MCF 10A (cell line): ENCODE results near the gene FAM114A2. TPM values are rescaled to one million over a fixed set of nuclear protein-coding genes. Genes with fewer than 3 reads are reported as not detected.
A peak's percentile ranks its signal among the peaks of the same experiment; 100 is the strongest.

Source experiments
- BruUV-seq: library from RNA; stranded (reverse); fragments of 400-500 nt; replicated peaks from 2 replicates; lab custom pipeline; 2021; lab: Mats Ljungman, UMichigan
- CTCF ChIA-PET: fragments of 300-600 bp; sonication (Branson Sonifier 250); formaldehyde crosslinking; extraction: SDS; loops from one replicate; lab custom pipeline; 2021; ENCODE audit warnings: antibody characterized with exemption, inconsistent platforms; lab: Yijun Ruan, JAX
- POLR2A ChIA-PET: fragments of 300-600, 350-650 bp; sonication (Branson Sonifier 250); formaldehyde crosslinking; extraction: SDS; loops from one replicate; lab custom pipeline; 2020; ENCODE audit warnings: antibody characterized with exemption, inconsistent platforms; lab: Yijun Ruan, JAX
- DNase-seq: peaks from one replicate; pipeline ENCODE4 v3.0.0-alpha.2; 2018; ENCODE audit not compliant: unreplicated experiment
- H3K27ac Mint-ChIP-seq: one replicate; pipeline ENCODE4 v1.8.0; 2022; ENCODE audit warnings: mild to moderate bottlenecking, low read depth, mixed read lengths; ENCODE audit not compliant: unreplicated experiment
- H3K27me3 Mint-ChIP-seq: one replicate; pipeline ENCODE4 v1.8.0; 2022; ENCODE audit warnings: mixed read lengths; ENCODE audit not compliant: insufficient read depth, unreplicated experiment
- H3K36me3 Mint-ChIP-seq: one replicate; pipeline ENCODE4 v1.8.0; 2022; ENCODE audit warnings: mild to moderate bottlenecking, moderate library complexity, mixed read lengths; ENCODE audit not compliant: insufficient read depth, unreplicated experiment
- H3K4me1 Mint-ChIP-seq: one replicate; pipeline ENCODE4 v1.8.0; 2022; ENCODE audit warnings: mixed read lengths; ENCODE audit not compliant: insufficient read depth, unreplicated experiment
- H3K4me3 Mint-ChIP-seq: one replicate; pipeline ENCODE4 v1.8.0; 2022; ENCODE audit warnings: mild to moderate bottlenecking, moderate library complexity, mixed read lengths; ENCODE audit not compliant: unreplicated experiment
- H3K9me3 Mint-ChIP-seq: one replicate; pipeline ENCODE4 v1.8.0; 2022; ENCODE audit warnings: mixed read lengths; ENCODE audit not compliant: unreplicated experiment
- CTCF ChIP-seq: fragments of 200-600 bp; IDR thresholded peaks from one replicate; pipeline ENCODE4 v1.8.0; 2022; ENCODE audit warnings: antibody characterized with exemption, mild to moderate bottlenecking; ENCODE audit not compliant: unreplicated experiment
- intact Hi-C: fragments of 100-400 bp; cut with micrococcal nuclease; formaldehyde crosslinking; loops from 2 replicates; pipeline ENCODE4 v1.14.1; 2022
- total RNA-seq: library from RNA; stranded (reverse); gene quantifications from 2 replicates; pipeline ENCODE4 v1.2.3, GENCODE V29; 2022

The FAM114A2 gene
- total RNA-seq, 1 experiment from 2014 or later: 48.8 TPM

GRCh38 chr5:153981905-153982605, 56.7 kb downstream of the FAM114A2 start:
- CTCF ChIA-PET: interaction anchor here (0.6 to 10.1 kb wide), 6 partner anchors 11 to 1025 kb away, joined by 3 to 134 read pairs (median 4); no protein-coding TSS in a partner anchor

GRCh38 chr5:153979028-153979783, 59.5 kb downstream of the FAM114A2 start:
- Mint-ChIP-seq H3K27ac (no peak overlapping the region), H3K4me1 (no peaks in the 10 kb centered on the region), H3K27me3 (peaks cover 21% of the 10 kb centered on the region), H3K4me3 (no peak overlapping the region), H3K9me3 (no peaks in the 10 kb centered on the region), H3K36me3 (no peaks in the 10 kb centered on the region)
- ChIA-PET CTCF (interaction anchor here (0.6 to 10.1 kb wide), 7 partner anchors 10 to 486 kb away, joined by 3 to 134 read pairs (median 3); no protein-coding TSS in a partner anchor), POLR2A (interaction anchor here (0.5 to 0.6 kb wide), 2 partner anchors 11 to 916 kb away, joined by 3 to 4 read pairs; no protein-coding TSS in a partner anchor)
- DNase-seq: no peak
- intact Hi-C loops: no loop called here
- BruUV-seq: no TSS peak
- TF ChIP-seq CTCF: no peak

More at GRCh38 chr5:153981905-153982605, 56.7 kb downstream of the FAM114A2 start:
- POLR2A ChIA-PET: interaction anchor here (1.2 kb wide), 1 partner anchor 57 kb away, joined by 3 read pairs; the partner anchor contains the start of genes FAM114A2 and MFAP3
- no peak overlapping the region for H3K4me3 Mint-ChIP-seq
- H3K27ac Mint-ChIP-seq: no peak overlapping the region
- no peaks in the 10 kb centered on the region for H3K27me3 Mint-ChIP-seq
- H3K36me3 Mint-ChIP-seq: no peaks in the 10 kb centered on the region
- no TSS peak for BruUV-seq
- no peak for TF ChIP-seq CTCF
- no peaks in the 10 kb centered on the region for H3K4me1 Mint-ChIP-seq
- peak; percentile 22 for DNase-seq
- intact Hi-C loops: no loop called here
- H3K9me3 Mint-ChIP-seq: no peaks in the 10 kb centered on the region

- TF ChIP-seq CTCF: no peak
- Mint-ChIP-seq H3K27me3 (peaks cover 21% of the 10 kb centered on the region), H3K27ac (no peak overlapping the region), H3K4me1 (no peaks in the 10 kb centered on the region), H3K36me3 (no peaks in the 10 kb centered on the region), H3K4me3 (no peak overlapping the region), H3K9me3 (no peaks in the 10 kb centered on the region)
- POLR2A ChIA-PET: interaction anchor here (0.6 to 0.7 kb wide), 3 partner anchors 63 to 965 kb away, joined by 3 read pairs; no protein-coding TSS in a partner anchor
- no peak for DNase-seq
- CTCF ChIA-PET: interaction anchor here (0.5 to 14.4 kb wide), 61 partner anchors 8 to 1638 kb away, joined by 3 to 440 read pairs (median 4); partner anchors contain the start of genes FAM114A2 and MFAP3
- intact Hi-C loops: loop anchor here (1.0 to 5.0 kb wide), 6 partner anchors 98 to 666 kb away; no protein-coding TSS in a partner anchor
- BruUV-seq: no TSS peak
These were observed 63.9 kb downstream of the FAM114A2 start for GRCh38 chr5:153974813-153975163.
